Measurements from ENCODE around the gene USP25. TPM values are rescaled to one million over a fixed set of nuclear protein-coding genes. Genes with fewer than 3 reads are reported as not detected.

USP25 gene
- total RNA-seq, 1 experiment from 2014 or later, result 33.6 TPM

DNA sequence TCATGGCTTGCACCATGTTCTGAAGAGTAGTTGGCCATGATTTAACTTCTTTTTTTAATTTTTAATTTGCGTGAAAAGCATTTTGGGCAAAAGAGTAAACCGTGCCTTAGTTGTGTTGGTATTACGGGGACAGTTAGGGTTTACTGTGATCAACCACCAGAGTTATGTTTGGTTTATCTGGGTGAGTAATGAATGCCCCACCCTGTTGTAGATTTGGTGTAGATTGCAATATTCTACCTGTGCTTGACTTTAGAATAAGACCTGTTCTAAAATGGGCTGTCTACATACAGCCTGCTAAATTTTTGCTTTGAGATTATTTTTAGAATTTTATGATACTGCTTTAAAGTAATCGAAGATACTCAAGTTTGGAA lies 1.4 kb downstream of the USP25 start:
- H3K9me3 ChIP-seq (ENCODE audit: control insufficient read depth in 1 of 2, insufficient read depth in 1 of 2, low read depth in 1 of 2, low read length in 2 of 2), result no peaks in the 10 kb centered on the region
- H3K36me3 ChIP-seq (ENCODE audit: control insufficient read depth in 1 of 2, insufficient read depth in 2 of 2, low read length in 2 of 2), result no peaks in the 10 kb centered on the region
- H3K9ac ChIP-seq (ENCODE audit: low read length), result peak overlapping the region; percentile 75
- DNase-seq (ENCODE audit: low read depth, low spot score) (no peak), ATAC-seq (no peak)
- H3K4me2 ChIP-seq (ENCODE audit: low read length), result peak overlapping the region; percentile 73
- POLR2A ChIA-PET, result no interaction called here
- peak overlapping the region; percentile 59 to 76 for H3K4me3 ChIP-seq (replicated peaks in 1 of 2; ENCODE audit: low read depth in 1 of 2, low read length in 2 of 2)
- TF ChIP-seq POLR2AphosphoS5 (IDR thresholded peaks at IDR 0.05; ENCODE audit: low read depth, low read length), result no peak
- TF ChIP-seq, protein P1, sequence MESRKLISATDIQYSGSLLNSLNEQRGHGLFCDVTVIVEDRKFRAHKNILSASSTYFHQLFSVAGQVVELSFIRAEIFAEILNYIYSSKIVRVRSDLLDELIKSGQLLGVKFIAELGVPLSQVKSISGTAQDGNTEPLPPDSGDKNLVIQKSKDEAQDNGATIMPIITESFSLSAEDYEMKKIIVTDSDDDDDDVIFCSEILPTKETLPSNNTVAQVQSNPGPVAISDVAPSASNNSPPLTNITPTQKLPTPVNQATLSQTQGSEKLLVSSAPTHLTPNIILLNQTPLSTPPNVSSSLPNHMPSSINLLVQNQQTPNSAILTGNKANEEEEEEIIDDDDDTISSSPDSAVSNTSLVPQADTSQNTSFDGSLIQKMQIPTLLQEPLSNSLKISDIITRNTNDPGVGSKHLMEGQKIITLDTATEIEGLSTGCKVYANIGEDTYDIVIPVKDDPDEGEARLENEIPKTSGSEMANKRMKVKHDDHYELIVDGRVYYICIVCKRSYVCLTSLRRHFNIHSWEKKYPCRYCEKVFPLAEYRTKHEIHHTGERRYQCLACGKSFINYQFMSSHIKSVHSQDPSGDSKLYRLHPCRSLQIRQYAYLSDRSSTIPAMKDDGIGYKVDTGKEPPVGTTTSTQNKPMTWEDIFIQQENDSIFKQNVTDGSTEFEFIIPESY (IDR thresholded peaks at IDR 0.05; ENCODE audit: extremely low read depth, insufficient replicate concordance, low read length), result no peak
- TF ChIP-seq, protein P2, sequence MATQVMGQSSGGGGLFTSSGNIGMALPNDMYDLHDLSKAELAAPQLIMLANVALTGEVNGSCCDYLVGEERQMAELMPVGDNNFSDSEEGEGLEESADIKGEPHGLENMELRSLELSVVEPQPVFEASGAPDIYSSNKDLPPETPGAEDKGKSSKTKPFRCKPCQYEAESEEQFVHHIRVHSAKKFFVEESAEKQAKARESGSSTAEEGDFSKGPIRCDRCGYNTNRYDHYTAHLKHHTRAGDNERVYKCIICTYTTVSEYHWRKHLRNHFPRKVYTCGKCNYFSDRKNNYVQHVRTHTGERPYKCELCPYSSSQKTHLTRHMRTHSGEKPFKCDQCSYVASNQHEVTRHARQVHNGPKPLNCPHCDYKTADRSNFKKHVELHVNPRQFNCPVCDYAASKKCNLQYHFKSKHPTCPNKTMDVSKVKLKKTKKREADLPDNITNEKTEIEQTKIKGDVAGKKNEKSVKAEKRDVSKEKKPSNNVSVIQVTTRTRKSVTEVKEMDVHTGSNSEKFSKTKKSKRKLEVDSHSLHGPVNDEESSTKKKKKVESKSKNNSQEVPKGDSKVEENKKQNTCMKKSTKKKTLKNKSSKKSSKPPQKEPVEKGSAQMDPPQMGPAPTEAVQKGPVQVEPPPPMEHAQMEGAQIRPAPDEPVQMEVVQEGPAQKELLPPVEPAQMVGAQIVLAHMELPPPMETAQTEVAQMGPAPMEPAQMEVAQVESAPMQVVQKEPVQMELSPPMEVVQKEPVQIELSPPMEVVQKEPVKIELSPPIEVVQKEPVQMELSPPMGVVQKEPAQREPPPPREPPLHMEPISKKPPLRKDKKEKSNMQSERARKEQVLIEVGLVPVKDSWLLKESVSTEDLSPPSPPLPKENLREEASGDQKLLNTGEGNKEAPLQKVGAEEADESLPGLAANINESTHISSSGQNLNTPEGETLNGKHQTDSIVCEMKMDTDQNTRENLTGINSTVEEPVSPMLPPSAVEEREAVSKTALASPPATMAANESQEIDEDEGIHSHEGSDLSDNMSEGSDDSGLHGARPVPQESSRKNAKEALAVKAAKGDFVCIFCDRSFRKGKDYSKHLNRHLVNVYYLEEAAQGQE (IDR thresholded peaks at IDR 0.05; ENCODE audit: low read depth), result no peak
- TF ChIP-seq SIN3A (IDR thresholded peaks at IDR 0.05; ENCODE audit: low read depth), result no peak
- no peak for TF ChIP-seq POLR2A (IDR thresholded peaks at IDR 0.05; ENCODE audit: borderline replicate concordance, extremely low read depth, insufficient read depth, insufficient read length)
- TF ChIP-seq, protein P3, sequence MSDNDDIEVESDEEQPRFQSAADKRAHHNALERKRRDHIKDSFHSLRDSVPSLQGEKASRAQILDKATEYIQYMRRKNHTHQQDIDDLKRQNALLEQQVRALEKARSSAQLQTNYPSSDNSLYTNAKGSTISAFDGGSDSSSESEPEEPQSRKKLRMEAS (IDR thresholded peaks at IDR 0.05), result no peak
- no peak for TF ChIP-seq EGR1 (IDR thresholded peaks at IDR 0.05; ENCODE audit: low read depth)
- TF ChIP-seq SRF (IDR thresholded peaks at IDR 0.05; ENCODE audit: low read depth), result no peak
- TF ChIP-seq, protein P4, sequence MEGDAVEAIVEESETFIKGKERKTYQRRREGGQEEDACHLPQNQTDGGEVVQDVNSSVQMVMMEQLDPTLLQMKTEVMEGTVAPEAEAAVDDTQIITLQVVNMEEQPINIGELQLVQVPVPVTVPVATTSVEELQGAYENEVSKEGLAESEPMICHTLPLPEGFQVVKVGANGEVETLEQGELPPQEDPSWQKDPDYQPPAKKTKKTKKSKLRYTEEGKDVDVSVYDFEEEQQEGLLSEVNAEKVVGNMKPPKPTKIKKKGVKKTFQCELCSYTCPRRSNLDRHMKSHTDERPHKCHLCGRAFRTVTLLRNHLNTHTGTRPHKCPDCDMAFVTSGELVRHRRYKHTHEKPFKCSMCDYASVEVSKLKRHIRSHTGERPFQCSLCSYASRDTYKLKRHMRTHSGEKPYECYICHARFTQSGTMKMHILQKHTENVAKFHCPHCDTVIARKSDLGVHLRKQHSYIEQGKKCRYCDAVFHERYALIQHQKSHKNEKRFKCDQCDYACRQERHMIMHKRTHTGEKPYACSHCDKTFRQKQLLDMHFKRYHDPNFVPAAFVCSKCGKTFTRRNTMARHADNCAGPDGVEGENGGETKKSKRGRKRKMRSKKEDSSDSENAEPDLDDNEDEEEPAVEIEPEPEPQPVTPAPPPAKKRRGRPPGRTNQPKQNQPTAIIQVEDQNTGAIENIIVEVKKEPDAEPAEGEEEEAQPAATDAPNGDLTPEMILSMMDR (IDR thresholded peaks at IDR 0.05 in 2 of 3, conservative IDR thresholded peaks at IDR 0.05 in 1 of 3; ENCODE audit: borderline replicate concordance in 1 of 3, insufficient read depth in 1 of 3, low read depth in 2 of 3, low read length in 2 of 3), result no peak
- no peak for TF ChIP-seq JUND (IDR thresholded peaks at IDR 0.05)
- TF ChIP-seq EZH2 (IDR thresholded peaks at IDR 0.05), result no peak
- TF ChIP-seq FOSL1 (IDR thresholded peaks at IDR 0.05; ENCODE audit: low read depth), result no peak
- no peak for TF ChIP-seq ELF1 (IDR thresholded peaks at IDR 0.05; ENCODE audit: borderline replicate concordance, low read depth)
- no peak for TF ChIP-seq SP1 (IDR thresholded peaks at IDR 0.05; ENCODE audit: low read depth)
- no peak for TF ChIP-seq RAD21 (IDR thresholded peaks at IDR 0.05; ENCODE audit: low read depth)
- no peak for TF ChIP-seq TCF7L2 (IDR thresholded peaks at IDR 0.05; ENCODE audit: borderline replicate concordance, extremely low read depth, insufficient read depth, insufficient read length)
- no peak for TF ChIP-seq CBX3 (IDR thresholded peaks at IDR 0.05; ENCODE audit: low read depth)
- TF ChIP-seq ZNF274 (IDR thresholded peaks at IDR 0.05; ENCODE audit: low read depth, low read length), result no peak
- TF ChIP-seq EZH2phosphoT487 (IDR thresholded peaks at IDR 0.05; ENCODE audit: borderline replicate concordance), result no peak
- H4K20me1 ChIP-seq (ENCODE audit: insufficient read depth), result no peaks in the 10 kb centered on the region; the same call in 1 of the 2 replicates
- H3K27me3 ChIP-seq (ENCODE audit: insufficient read depth, low read length), result no peaks in the 10 kb centered on the region
- peaks cover 28 to 32% of the 10 kb centered on the region in 2 experiments for H3K4me1 ChIP-seq (ENCODE audit: control insufficient read depth in 1 of 2, insufficient read depth in 2 of 2, low read length in 2 of 2)
- CTCF ChIA-PET, result no interaction called here
- BruUV-seq (replicated peaks), result TSS peak; percentile 41
- intact Hi-C loops (cut with micrococcal nuclease), result loop anchor here (10.0 kb wide), 1 partner anchor 94 kb away; no protein-coding TSS in a partner anchor
- RAD21 ChIA-PET (ENCODE audit: low non-redundant PET in 1 of 2, low total read pairs in 2 of 2, uncharacterized antibody in 2 of 2, unreplicated experiment in 2 of 2), result no interaction called here
- peak overlapping the region; percentile 94; the same call in 1 of the 2 replicates for H3K27ac ChIP-seq (ENCODE audit: low read depth, low read length)
- H3K79me2 ChIP-seq (ENCODE audit: insufficient read depth, low read length), result peaks cover 60% of the 10 kb centered on the region
- no peak overlapping the region for H2AFZ ChIP-seq (ENCODE audit: low read depth, low read length, poor library complexity, severe bottlenecking)
- no peaks in the 10 kb centered on the region for H3K9me2 ChIP-seq (ENCODE audit: insufficient read depth)
